GM21360 (cell line): ENCODE data around the gene IARS1.

Experiments used
- ATAC-seq: cut with Tn5 transposase; IDR thresholded peaks from one replicate; pipeline ENCODE4 v1.9.1; 2021; ENCODE audit warnings: mild to moderate bottlenecking, moderate library complexity; ENCODE audit not compliant: unreplicated experiment

Gene IARS1

GRCh38 chr9:92247296-92247695 is 46.2 kb downstream of the IARS1 start:
- ATAC-seq: no peak

- ATAC-seq: no peak
Measured at GRCh38 chr9:92245005-92245797, 48.3 kb downstream of the IARS1 start.
